GM19023 (cell line): Measurements from ENCODE around the gene PPM1H.

Experiments used
- ATAC-seq: cut with Tn5 transposase; IDR thresholded peaks from one replicate; pipeline ENCODE4 v1.9.1; 2021; ENCODE audit warnings: mild to moderate bottlenecking, moderate library complexity; ENCODE audit not compliant: unreplicated experiment

The PPM1H gene

DNA sequence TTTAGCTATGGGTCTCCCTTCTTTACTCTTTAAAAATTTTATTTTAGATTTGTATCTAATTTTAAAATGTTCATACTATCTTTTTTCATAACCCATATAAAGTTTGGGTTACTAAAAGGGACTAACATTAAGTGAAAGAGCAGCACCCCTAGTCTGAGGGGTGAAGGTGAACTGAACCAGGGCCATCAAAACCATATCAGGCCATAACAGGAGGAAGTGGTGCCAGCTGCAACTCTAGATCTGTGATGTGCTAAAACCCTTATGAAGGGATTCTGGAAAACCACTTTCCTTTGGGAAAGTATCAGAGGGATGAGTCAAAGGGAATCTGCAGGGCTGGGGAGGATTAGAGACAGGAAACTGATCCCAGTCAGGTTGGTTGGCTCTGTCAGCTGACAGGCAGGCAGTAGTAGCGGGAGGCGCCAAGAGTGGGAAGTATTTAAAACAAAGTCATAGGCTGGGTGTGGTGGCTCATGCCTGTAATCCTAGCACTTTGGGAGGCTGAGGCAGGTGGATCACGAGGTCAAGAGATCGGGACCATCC is 162.5 kb downstream of the PPM1H start:
- ATAC-seq, result no peak

DNA sequence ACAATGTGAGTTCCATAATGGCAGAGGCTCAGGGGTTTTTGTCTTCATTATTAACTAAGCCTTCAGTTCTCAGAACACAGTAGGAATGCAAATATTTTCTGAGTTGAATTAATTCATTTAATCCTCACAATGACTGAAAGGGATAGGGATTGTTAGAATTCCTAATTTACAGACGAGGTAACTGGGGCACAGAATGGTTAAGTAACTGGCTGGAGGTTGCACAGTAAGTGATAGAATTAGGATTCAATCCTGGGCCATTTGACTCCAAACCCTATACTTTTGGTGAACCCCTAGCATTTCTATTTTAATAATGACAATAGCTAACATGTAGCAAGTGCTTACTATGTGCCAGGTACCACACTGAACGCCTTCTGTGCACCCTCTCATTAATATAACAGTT is 163.1 kb downstream of the PPM1H start:
- ATAC-seq, result no peak

GRCh38 chr12:62770381-62770780 is 164.6 kb downstream of the PPM1H start:
- ATAC-seq, result no peak

GRCh38 chr12:62769076-62769619 is 165.8 kb downstream of the PPM1H start:
- no peak for ATAC-seq

- no peak for ATAC-seq
These were observed 167.0 kb downstream of the PPM1H start for GRCh38 chr12:62767946-62768345.

- no peak for ATAC-seq
These were observed 167.5 kb downstream of the PPM1H start for GRCh38 chr12:62767496-62767895.

DNA sequence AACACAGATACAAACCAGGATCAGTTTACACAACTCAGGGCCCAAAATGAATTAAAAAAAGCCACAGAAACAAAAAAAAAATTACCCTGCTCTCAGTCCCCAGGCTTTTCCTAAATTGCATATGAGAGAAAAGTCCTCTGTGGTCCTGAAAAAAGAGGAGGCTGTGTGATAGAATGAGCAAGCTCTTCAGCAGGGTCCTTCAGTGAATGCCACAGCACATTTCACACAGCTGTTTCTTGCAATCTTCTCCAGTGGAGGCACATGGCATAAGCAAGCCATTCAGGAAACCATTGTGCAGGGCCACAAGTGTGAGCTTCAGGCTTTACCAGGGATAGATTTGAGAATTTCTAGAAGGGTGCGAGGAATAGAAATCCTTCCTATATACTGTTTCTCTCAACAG is 168.5 kb downstream of the PPM1H start:
- ATAC-seq, result no peak

GRCh38 chr12:62763861-62764645 is 170.9 kb downstream of the PPM1H start:
- ATAC-seq, result no peak

DNA sequence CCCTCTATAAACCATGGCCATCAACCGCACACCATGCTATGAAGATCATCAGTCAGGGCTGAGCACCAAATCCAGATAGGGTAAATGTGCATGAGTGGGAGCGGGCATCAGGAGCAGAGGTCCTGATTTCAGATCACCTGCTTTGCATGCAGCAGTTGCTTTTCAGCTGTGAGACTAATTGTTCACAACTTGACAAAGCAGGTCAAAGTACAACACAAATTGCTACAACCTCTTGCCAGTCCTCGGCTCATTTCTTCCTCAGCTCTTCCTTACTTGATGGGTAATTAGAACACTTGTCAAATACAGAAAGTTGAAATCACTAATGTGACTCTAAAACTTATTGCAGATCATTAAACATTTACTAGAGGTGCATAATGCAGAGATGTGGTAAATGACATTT is 171.6 kb downstream of the PPM1H start:
- ATAC-seq, result no peak

GRCh38 chr12:62762645-62763044 is 172.3 kb downstream of the PPM1H start:
- no peak for ATAC-seq

- no peak for ATAC-seq
These were observed 173.3 kb downstream of the PPM1H start for GRCh38 chr12:62761658-62762057.

- peak; percentile 95 for ATAC-seq
These were observed 174.2 kb downstream of the PPM1H start for GRCh38 chr12:62760779-62761178.

- peak; percentile 44 for ATAC-seq
These were observed 174.6 kb downstream of the PPM1H start for GRCh38 chr12:62760341-62760740.

DNA sequence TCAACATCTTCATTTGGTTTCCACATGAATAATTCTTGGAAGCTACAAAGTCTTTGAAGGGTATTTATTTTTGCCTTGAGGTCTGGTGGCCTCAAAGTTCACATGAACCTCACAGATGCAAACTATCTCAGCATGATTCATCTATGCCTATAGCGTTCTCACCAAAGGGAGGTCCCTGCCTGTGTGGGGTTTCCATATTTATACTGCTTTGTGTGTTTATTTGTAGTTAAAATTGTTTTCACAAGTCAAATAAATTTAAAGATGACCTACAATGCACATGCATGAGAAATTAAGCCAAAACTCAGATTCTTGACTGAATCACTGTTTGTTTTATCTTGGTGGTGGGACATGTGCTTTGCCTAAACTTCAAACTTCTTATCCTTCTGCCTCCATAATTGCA is 176.7 kb downstream of the PPM1H start:
- no peak for ATAC-seq

DNA sequence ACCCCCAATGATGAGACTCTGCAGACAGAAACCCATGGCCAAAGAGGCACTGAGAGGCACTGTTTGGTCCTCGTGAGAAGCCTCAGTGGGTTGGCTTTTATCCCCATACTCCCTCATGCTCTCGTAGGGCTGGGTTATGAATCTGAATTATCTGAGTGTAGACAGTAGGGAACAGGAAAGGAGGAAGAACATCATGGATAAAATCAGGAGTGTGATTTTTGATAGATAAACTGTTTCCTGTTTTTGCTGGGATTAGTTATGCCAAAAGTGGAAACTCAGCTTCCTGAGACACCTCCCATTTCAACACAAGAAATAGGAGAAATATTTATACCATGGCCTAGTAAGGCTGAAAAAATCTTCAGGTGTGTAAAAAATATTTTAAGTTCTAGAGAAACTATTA is 177.9 kb downstream of the PPM1H start:
- no peak for ATAC-seq

DNA sequence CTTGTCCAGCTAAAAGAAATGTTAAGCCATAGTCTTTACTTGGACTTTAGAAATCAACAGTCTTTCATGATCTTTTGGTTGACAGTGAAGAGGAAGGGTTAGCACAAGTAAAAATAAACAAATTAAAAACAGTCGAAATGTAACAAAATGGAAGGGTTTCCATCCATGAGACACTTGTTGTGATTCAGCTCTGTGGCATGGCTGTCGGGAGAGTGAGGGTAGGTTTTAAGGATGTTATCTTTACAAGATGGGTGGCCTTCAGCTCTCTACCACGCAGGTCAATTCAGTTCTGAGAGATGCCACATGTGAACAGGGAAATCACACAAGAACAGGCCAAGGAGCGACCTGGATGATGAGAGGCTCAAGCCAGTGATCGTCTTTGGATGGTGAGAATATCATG is 180.2 kb downstream of the PPM1H start:
- no peak for ATAC-seq

GRCh38 chr12:62751810-62752155 is 183.2 kb downstream of the PPM1H start:
- no peak for ATAC-seq

GRCh38 chr12:62750941-62751809 is 183.8 kb downstream of the PPM1H start:
- no peak for ATAC-seq

- no peak for ATAC-seq
These were observed 185.4 kb downstream of the PPM1H start for GRCh38 chr12:62749586-62749985.

GRCh38 chr12:62748941-62749468 is 185.9 kb downstream of the PPM1H start:
- no peak for ATAC-seq

DNA sequence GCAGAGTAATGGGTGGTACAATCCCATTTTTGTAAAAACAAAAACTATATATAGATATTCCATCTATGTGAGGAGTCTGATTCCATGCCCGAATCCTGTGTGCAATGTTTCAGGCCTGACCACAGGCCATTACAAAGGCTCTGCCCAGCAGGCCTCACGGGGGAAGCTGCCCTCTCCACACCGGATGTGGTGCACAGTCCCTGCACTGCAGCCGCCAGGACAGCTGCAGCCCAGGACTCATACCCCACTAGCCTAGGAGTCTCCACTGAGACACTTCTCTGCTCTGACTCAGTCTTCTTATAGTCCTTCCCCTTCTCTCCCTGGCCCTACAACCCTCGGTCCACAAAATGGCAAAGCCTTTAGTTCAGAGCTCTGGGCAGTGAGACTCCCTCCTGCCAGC is 190.4 kb downstream of the PPM1H start:
- peak; percentile 62 for ATAC-seq
